RWPE2 (cell line): ENCODE results near the gene PITPNC1.

Experiments used
- ATAC-seq: fragments of 200-7000 bp; cut with Tn5 transposase; 3 replicates; pipeline ENCODE4 v1.9.1; 2021; ENCODE audit warnings: low read depth
- DNase-seq: peaks from one replicate; pipeline ENCODE4 v3.0.0-alpha.2; 2020; ENCODE audit warnings: low spot score
- H3K27ac ChIP-seq: fragments of 450-650 bp; 2 replicates; pipeline ENCODE4 v1.5.1; 2017; ENCODE audit warnings: mild to moderate bottlenecking; ENCODE audit not compliant: poor library complexity, severe bottlenecking
- H3K27me3 ChIP-seq: fragments of 250-450 bp; sonication (Bioruptor Pico); 2 replicates; pipeline ENCODE4 v1.5.1; 2021; ENCODE audit warnings: mild to moderate bottlenecking, moderate library complexity; ENCODE audit not compliant: insufficient read depth, poor library complexity, severe bottlenecking
- H3K36me3 ChIP-seq: fragments of 250-450 bp; sonication (Bioruptor Pico); 2 replicates; pipeline ENCODE4 v1.5.1; 2020; ENCODE audit warnings: low read depth, mild to moderate bottlenecking, moderate library complexity
- H3K4me1 ChIP-seq: fragments of 250-450 bp; sonication (Bioruptor Pico); 2 replicates; pipeline ENCODE4 v1.5.1; 2021; ENCODE audit warnings: mild to moderate bottlenecking, moderate library complexity; ENCODE audit not compliant: insufficient read depth, poor library complexity, severe bottlenecking
- H3K4me3 ChIP-seq: fragments of 250-450 bp; sonication (Bioruptor Pico); 2 replicates; pipeline ENCODE4 v1.5.1; 2021; ENCODE audit warnings: mild to moderate bottlenecking, moderate library complexity; ENCODE audit not compliant: severe bottlenecking
- H3K9me3 ChIP-seq: fragments of 250-450 bp; sonication (Bioruptor Pico); 2 replicates; pipeline ENCODE4 v1.5.1; 2021; ENCODE audit warnings: mild to moderate bottlenecking, moderate library complexity; ENCODE audit not compliant: severe bottlenecking
- TF ChIP-seq, protein P1 (sequence below): fragments of 450-650 bp; IDR thresholded peaks from one replicate; pipeline ENCODE4 v1.5.1; 2017; ENCODE audit warnings: mild to moderate bottlenecking, moderate library complexity; ENCODE audit not compliant: poor library complexity, severe bottlenecking

Gene PITPNC1

DNA sequence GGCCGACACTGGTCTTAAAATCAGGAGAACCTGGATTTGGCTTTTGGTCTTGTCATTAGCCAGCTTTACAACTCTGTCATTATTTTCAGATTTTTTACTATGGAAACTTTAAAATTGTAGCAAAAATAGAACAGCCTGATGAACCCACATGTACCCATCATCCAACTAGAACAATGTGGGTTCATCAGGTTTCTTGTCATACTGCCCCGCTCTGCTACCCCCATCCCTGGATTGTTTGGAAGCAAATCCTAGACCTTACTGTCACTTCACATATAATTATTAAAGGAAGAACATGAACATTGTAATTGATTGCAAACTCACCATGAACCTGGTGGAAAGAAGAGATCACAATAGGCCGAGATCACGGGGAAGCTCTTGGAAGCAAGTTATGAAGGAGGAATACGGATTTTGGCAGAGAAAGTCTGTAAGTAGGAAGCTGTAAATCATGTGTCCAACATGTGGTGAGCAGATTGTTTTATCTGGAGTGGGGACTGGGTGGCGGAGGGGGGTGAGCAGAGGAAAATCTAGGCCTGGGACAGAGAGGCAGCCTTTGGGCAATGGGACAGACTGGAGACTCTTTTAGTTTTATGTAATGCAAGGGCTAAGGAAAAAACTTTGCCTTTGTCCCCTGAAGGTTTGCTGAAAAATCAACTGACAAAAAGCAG is 67.0 kb downstream of the PITPNC1 start:
- TF ChIP-seq, protein P1, sequence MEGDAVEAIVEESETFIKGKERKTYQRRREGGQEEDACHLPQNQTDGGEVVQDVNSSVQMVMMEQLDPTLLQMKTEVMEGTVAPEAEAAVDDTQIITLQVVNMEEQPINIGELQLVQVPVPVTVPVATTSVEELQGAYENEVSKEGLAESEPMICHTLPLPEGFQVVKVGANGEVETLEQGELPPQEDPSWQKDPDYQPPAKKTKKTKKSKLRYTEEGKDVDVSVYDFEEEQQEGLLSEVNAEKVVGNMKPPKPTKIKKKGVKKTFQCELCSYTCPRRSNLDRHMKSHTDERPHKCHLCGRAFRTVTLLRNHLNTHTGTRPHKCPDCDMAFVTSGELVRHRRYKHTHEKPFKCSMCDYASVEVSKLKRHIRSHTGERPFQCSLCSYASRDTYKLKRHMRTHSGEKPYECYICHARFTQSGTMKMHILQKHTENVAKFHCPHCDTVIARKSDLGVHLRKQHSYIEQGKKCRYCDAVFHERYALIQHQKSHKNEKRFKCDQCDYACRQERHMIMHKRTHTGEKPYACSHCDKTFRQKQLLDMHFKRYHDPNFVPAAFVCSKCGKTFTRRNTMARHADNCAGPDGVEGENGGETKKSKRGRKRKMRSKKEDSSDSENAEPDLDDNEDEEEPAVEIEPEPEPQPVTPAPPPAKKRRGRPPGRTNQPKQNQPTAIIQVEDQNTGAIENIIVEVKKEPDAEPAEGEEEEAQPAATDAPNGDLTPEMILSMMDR, result no peak
- H3K4me3 ChIP-seq, result no peak overlapping the region
- no peak for DNase-seq
- H3K9me3 ChIP-seq, result no peaks in the 10 kb centered on the region
- peaks cover 23% of the 10 kb centered on the region for H3K4me1 ChIP-seq
- 0 out of 2 replicates have a peak, but pooled peaks cover 3% of the 10 kb centered on the region for H3K36me3 ChIP-seq
- peak overlapping the region; percentile 2 for H3K27ac ChIP-seq
- no peaks in the 10 kb centered on the region for H3K27me3 ChIP-seq
- ATAC-seq, result no peak

DNA sequence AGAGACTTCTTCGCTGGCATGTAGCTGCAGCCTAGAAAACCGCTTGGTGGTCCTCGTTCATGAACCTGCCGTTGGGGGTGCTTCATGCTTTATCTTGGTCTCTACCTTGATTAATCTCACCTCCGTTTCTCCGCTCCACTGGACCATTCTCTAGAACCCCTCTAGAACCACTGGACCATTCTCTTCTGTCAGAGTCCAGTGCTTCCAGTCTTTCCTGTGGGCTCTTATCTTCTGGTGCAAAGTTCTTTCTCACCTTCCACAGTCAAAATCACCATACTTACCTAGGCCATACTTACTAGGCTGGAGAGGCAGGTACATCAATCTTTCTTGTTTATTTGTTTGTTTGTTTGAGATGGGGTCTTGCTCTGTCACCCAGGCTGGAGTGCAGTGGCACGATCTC is 71.4 kb downstream of the PITPNC1 start:
- Histone ChIP-seq H3K4me1 (no peaks in the 10 kb centered on the region), H3K27me3 (no peaks in the 10 kb centered on the region), H3K36me3 (no peaks in the 10 kb centered on the region), H3K27ac (no peak overlapping the region), H3K9me3 (no peaks in the 10 kb centered on the region), H3K4me3 (no peak overlapping the region)
- TF ChIP-seq, protein P1, result no peak
- no peak for DNase-seq
- ATAC-seq, result no peak

DNA sequence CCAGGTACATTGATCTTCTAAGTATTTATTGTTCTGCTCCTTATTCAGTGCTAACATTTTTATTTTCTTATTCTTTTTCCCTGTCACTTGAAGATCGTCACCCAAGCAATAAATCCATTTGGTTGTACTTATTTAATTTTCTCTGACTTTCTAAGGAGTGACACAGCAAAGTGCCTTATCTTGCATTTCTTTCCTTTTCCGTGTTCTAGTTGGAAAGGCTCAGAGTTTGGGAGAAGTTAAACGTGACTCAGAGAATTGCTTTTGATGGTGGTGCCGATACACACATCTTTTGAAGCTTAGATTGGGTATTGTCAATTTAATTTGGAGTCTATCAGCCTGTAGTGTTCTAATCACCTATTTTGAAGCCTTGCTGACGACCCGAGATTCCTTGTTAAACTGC is 72.0 kb downstream of the PITPNC1 start:
- DNase-seq, result no peak
- Histone ChIP-seq H3K4me3 (no peak overlapping the region), H3K27ac (no peak overlapping the region), H3K36me3 (no peaks in the 10 kb centered on the region), H3K9me3 (no peaks in the 10 kb centered on the region), H3K4me1 (no peaks in the 10 kb centered on the region), H3K27me3 (no peaks in the 10 kb centered on the region)
- TF ChIP-seq, protein P1, result no peak
- ATAC-seq, result no peak

DNA sequence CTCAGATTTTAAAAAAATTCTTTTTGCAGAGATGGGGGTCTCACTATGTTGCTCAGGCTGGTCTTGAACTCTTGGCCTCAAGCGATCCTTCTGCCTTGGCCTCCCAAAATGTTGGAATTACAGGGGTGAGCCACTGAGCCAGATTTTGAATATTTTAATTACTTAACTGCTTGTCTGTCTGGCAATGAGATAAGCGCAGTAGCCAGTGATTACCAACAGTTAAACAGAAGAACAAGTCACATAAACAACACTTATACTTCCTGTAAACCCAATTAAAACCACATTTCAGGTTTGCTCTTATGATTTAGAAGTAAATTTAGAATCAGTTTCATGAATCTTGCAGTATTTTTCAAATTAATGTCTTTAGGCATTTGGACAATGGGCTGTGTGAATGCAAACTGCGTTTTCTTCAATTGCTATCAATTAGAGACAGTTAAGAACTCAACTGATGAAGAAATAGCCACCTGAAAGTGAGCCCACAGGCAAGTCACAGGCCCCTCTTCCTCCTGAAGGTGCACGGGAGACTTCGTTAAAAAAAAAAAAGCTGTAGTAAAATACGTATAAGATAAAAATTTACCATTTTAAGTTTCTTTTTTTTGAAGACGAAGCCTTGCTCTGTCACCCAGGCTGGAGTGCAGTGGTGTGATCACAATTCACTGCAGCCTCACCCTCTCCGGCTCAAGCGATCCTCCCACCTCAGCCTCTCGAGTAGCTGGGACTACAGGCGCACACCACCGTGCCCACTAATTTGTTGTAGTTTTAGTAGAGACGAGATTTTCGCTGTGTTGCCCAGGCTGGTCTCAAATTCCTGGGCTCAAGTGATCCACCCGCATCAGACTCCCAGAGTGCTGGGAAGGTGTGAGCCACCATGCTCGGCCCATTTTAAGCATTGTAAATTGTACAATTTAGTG is 73.0 kb downstream of the PITPNC1 start:
- no peak overlapping the region for H3K4me3 ChIP-seq
- DNase-seq, result no peak
- no peaks in the 10 kb centered on the region for H3K36me3 ChIP-seq
- no peaks in the 10 kb centered on the region for H3K27me3 ChIP-seq
- no peak overlapping the region for H3K27ac ChIP-seq
- no peaks in the 10 kb centered on the region for H3K9me3 ChIP-seq
- H3K4me1 ChIP-seq, result no peaks in the 10 kb centered on the region
- TF ChIP-seq, protein P1, result no peak
- ATAC-seq, result no peak
